Stomach smooth muscle (tissue), 2 donors: ENCODE results near the gene CADM3.

Source experiments
- H3K27ac ChIP-seq: one replicate; pipeline ENCODE4 v1.7.0; 2013; ENCODE audit warnings: mild to moderate bottlenecking, low read length, inconsistent platforms
- H3K27me3 ChIP-seq, 2 donors: one replicate each; pipeline ENCODE4 v1.7.0; 2013; ENCODE audit warnings: low read length in 2 of 2; ENCODE audit not compliant: insufficient read depth in 2 of 2, control insufficient read depth in 1 of 2
- H3K36me3 ChIP-seq, 2 donors: one replicate each; pipeline ENCODE4 v1.7.0; 2013; ENCODE audit warnings: low read length in 2 of 2; ENCODE audit not compliant: control insufficient read depth in 2 of 2, insufficient read depth in 2 of 2
- H3K4me1 ChIP-seq: one replicate; pipeline ENCODE4 v1.7.0; 2013; ENCODE audit warnings: low read length; ENCODE audit not compliant: control insufficient read depth, insufficient read depth
- H3K4me3 ChIP-seq, 2 donors: one replicate each; pipeline ENCODE4 v1.7.0; 2013; ENCODE audit warnings: low read length in 2 of 2
- H3K9ac ChIP-seq, 2 donors: one replicate each; pipeline ENCODE4 v1.7.0; 2013; ENCODE audit warnings: low read length in 2 of 2, mild to moderate bottlenecking in 1 of 2
- H3K9me3 ChIP-seq, 2 donors: one replicate each; pipeline ENCODE4 v1.7.0; 2013; ENCODE audit warnings: low read length in 2 of 2; ENCODE audit not compliant: control insufficient read depth in 2 of 2
- donor health status: healthy.
- donor health status: Pancreatic carcinoma.

CADM3 gene

DNA sequence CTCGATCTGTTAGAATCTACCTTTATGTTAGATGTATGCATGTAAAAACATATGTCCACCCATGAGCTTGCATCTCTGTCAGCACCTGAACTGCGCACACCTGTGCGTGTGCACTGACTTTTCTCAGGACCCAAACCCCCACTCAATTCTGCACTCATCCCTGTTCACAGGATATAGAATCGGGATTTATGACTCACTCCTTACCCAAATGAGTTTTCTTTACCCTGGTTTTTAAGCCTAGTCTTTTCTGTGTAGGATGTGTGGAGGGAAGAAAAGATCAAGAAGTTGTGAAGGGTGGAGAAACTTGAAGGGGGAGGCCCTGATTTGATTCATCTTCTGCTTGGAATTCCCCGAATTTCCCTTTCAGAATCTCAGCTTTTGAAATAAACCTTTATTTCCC is 35.7 kb downstream of the CADM3 start:
- Histone ChIP-seq H3K4me1 (no peaks in the 10 kb centered on the region), H3K36me3 (no peaks in the 10 kb centered on the region), H3K27ac (no peak overlapping the region), H3K4me3 (peak overlapping the region in 1 of 2 donors; percentile 15), H3K27me3 (peaks cover 24 to 35% of the 10 kb centered on the region in 2 donors), H3K9me3 (no peaks in the 10 kb centered on the region), H3K9ac (no peak overlapping the region)

DNA sequence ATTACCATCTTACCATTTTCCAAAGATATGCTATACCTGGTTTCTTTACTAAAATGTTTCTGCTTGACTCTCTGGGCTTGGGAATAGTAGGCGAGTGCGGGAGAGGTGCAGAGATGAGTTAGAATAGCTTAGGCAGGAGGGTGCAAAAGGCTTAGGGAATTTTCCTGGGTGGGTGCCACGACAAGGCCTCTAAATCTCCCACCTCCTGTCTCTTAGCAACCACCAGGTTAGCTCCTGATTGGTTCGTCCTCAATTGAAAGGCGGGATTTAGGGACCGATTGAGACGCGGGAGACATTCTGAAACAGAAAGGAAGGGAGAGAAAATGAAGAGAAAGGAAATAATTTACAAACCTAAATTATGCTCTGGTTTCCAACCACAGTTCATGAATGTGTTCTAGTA is 36.4 kb downstream of the CADM3 start:
- H3K4me3 ChIP-seq: peak overlapping the region in 1 of 2 donors; percentile 15
- H3K27ac ChIP-seq: no peak overlapping the region
- peaks cover 24 to 37% of the 10 kb centered on the region in 2 donors for H3K27me3 ChIP-seq
- H3K9ac ChIP-seq: no peak overlapping the region
- no peaks in the 10 kb centered on the region for H3K9me3 ChIP-seq
- H3K4me1 ChIP-seq: no peaks in the 10 kb centered on the region
- no peaks in the 10 kb centered on the region for H3K36me3 ChIP-seq

DNA sequence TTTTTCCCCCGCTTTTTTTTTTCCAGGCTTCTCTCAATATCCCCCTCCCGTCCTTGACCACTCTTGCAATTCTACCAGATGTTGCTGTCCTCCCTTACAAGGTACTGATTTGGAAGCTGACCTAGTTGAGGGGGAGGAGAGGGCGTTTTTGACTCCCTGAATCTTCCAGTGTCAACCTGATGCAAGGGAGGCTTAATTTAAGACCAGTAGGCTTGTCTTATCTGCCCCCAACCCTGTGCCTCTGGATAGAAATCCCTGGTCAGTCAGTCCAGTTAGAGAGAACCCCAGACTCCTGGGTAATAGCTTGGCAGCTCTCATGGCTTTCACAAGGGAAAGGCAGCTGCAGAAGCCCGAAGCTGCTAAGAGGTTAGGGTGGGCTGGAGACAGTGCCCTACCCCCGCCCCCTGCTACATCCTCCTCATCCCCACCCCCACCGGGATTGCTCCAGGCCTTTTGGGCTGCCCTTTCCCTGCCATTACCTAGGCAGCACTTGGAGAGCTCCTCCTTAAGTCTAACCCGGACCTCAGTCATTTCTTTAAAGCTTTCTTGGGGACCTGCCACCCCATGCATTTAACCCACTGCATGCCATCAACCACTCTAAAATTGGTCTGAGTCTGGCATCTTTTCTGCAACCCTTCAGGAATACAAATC is 36.9 kb downstream of the CADM3 start:
- no peaks in the 10 kb centered on the region for H3K9me3 ChIP-seq
- peaks cover 24 to 37% of the 10 kb centered on the region in 2 donors for H3K27me3 ChIP-seq
- H3K9ac ChIP-seq: no peak overlapping the region
- H3K4me1 ChIP-seq: no peaks in the 10 kb centered on the region
- H3K36me3 ChIP-seq: no peaks in the 10 kb centered on the region
- H3K27ac ChIP-seq: no peak overlapping the region
- peak overlapping the region in 1 of 2 donors; percentile 15 for H3K4me3 ChIP-seq

DNA sequence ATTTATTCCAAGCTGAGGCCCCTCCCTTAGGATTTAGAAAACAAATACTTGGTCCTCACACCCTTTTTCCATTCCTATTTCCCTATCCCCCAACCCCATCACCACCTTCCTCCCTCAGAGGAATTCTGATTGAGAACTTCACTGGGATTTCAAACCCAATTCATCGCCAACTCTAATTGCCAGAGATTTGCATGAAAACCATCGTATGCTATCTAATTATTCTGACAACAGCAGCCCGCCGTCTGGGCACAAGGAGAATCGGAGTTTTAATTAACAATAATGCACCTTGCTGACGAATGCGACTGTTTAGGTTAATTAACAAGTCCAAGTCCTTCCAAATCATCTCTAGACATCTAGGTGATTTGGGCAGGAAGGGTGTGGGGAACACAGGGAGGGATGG is 37.6 kb downstream of the CADM3 start:
- Histone ChIP-seq H3K9ac (no peak overlapping the region), H3K4me1 (no peaks in the 10 kb centered on the region), H3K36me3 (no peaks in the 10 kb centered on the region), H3K27me3 (peaks cover 24 to 37% of the 10 kb centered on the region in 2 donors), H3K27ac (no peak overlapping the region), H3K4me3 (no peak overlapping the region), H3K9me3 (no peaks in the 10 kb centered on the region)

DNA sequence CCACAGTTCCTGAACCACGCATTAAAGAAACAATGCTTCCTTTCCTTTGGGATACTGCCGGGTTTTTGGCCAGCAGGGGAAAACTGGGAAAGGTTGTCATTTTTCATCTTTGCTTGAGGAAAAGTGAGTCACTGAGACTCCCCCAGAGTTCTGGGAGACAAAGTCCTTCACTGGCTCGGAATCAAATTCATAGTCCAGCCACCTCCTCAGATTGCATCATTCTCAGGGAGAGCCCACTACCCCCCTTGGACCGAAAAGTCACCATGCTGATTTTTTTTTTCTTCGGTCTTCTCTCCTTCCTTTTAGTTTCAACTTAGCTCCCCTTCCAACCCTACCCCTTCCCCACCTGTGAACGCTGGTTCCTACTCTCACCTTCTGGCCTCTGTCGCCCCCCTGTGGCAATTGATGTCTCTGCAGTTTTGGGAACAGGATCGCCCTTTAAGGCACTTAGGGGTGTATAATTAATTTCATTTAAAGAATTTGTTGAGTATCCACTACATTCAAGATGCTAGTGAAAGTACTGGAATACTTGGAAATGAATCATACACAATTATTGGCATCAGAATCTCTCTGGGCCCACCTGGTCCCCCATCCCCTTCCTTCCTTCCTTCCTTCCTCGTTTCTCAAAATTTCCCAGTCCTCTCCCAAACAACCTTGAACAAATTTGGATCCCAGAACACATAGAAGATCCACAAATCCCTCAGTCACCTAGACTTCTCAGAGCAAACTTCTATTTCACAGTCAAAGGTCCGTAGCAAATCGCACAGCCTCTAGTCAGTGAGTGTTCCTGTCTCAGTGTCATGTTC is 40.1 kb downstream of the CADM3 start:
- Histone ChIP-seq H3K36me3 (no peaks in the 10 kb centered on the region), H3K9me3 (no peaks in the 10 kb centered on the region), H3K27ac (no peak overlapping the region), H3K27me3 (peaks cover 26 to 27% of the 10 kb centered on the region in 2 donors), H3K4me3 (no peak overlapping the region), H3K9ac (no peak overlapping the region), H3K4me1 (no peaks in the 10 kb centered on the region)

DNA sequence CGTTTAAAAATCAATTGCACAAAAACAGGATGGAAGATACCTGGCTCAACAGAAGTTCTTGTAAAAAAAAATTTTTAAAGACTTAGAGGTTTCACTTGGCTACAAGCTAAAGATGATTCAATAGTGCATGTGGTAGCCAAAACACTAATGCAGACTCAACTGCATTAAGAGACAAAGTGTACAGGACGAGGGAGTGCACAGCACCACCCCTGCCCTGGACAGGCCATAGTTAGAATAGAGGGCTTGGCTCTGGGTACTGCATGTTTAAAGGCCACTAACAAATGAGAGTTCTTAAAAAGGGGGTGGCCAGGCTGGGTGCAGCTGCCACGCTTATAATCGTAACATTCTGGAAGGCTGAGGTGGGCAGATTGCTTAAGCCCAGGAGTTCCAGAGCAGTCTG is 41.2 kb downstream of the CADM3 start:
- Histone ChIP-seq H3K36me3 (no peaks in the 10 kb centered on the region), H3K27ac (no peak overlapping the region), H3K9ac (no peak overlapping the region), H3K4me1 (no peaks in the 10 kb centered on the region), H3K27me3 (peaks cover 24 to 27% of the 10 kb centered on the region in 2 donors), H3K4me3 (no peak overlapping the region), H3K9me3 (no peaks in the 10 kb centered on the region)

DNA sequence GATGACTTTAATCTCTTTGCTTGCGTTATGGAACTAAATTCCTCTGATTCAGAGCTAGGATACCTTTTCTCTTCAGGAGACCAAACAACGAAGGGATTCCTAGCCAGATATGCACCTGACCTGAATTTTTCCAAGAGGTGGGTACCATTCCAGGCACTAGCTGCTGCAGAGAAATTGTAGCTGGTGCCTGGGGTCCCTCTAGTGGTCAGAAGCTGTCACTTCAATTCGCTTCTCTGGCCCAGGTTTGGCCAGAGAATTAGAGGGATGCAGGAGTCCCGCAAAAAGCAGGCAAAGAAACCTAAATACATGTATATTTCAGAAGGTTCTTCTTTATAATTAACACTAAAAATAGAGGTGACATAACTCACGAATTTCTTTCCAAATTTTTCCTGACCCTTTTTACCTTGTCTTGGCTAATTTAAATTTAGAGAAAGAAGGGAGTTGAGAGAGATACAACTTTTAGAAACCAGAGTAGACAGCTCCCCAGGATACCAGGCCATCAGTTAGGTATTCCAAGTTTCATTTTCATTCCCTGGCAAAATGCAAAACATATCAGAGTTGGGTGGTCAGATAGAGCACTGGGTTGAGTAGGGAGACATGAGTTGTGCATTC is 42.8 kb downstream of the CADM3 start:
- H3K27ac ChIP-seq: no peak overlapping the region
- H3K9ac ChIP-seq: no peak overlapping the region
- no peaks in the 10 kb centered on the region for H3K9me3 ChIP-seq
- peaks cover 18 to 24% of the 10 kb centered on the region in 2 donors for H3K27me3 ChIP-seq
- H3K36me3 ChIP-seq: no peaks in the 10 kb centered on the region
- no peak overlapping the region for H3K4me3 ChIP-seq
- no peaks in the 10 kb centered on the region for H3K4me1 ChIP-seq

DNA sequence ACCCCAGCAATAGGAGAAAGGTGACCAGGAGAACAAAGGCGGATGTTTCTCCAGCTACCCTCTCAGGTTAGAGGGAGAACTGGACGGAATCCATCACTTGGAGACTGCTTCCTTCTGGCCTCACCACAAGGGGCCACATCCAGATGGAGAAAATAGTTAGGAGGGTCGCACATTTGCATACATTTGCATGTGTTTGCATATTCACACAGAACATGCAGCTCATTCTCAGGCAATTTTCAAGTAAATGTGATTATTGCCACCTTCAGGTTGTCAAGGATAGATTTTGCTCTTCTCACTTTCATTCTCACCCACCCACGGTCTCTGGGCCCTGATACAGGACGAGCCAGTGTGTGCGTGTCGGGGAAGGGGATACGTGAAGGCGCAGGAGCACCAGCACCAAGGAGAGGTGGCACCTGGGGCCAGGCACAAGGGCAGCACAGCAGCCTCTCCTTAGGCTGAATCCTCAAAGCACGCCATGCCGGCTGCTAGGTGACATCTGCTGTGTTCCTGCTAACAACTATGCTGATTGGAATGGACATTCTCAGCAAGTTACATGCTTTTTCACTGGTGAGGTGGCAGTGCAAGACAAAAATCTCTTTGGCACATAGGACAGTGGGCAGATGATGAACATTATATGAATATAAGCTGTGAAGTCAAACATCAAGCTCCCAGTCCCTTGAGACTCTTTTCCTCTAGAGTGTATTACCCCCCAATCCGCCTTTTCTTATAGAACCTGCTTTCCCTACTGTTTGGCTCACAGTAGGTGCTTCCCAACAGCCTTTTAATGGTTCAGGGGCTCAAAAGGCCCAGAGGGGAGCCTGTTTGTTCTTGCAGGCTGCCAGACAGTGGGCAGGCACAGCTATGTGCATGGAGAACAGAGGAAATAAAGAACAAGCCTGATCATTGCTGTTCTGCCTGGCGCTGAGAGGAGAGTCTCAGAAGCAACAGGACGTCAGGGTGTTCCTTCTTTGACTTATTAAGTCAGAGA is 47.5 kb downstream of the CADM3 start:
- Histone ChIP-seq H3K9ac (no peak overlapping the region), H3K27me3 (peaks cover 3 to 8% of the 10 kb centered on the region in 2 donors), H3K4me3 (no peak overlapping the region), H3K4me1 (no peaks in the 10 kb centered on the region), H3K9me3 (no peaks in the 10 kb centered on the region), H3K36me3 (no peaks in the 10 kb centered on the region), H3K27ac (no peak overlapping the region)

DNA sequence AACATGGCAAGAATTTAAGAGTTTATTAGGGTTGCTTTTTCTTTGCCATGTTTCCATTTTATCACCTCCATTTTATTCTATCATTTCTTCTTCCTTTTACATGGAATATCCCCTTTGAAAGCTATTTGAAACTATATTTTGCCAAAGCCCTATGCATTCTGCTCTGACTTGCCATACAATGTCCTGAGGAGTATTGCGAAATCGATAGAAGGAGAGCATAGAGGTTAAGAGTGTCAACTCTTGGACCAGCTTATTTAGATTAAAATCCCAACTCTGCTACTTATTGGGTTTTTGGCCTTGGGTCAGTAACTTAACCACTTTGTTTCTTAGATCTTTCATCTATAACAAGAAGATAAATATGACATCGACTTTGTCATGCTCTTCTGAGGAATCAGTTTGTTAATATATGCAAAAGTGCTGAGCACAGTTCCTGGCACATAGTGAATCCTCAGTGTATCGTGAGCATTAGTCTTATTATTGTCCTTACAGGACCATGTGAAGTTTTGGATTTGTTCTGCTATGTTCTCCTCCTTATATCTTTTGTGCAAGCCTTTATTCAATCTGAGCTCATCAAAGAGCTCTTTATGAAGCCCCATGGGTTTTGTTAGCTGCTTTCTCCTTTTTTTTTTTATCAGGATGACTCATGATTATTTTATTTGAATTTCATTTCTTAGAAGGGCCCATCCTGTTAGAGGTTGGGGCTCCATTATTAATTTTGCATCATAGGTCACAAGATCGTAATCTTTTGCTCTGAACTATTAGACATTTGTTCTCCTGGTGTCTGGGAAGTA is 50.9 kb downstream of the CADM3 start:
- H3K4me1 ChIP-seq: no peaks in the 10 kb centered on the region
- H3K27ac ChIP-seq: no peak overlapping the region
- peaks cover 0 to 10% of the 10 kb centered on the region in 2 donors for H3K27me3 ChIP-seq
- no peak overlapping the region for H3K9ac ChIP-seq
- H3K36me3 ChIP-seq: no peaks in the 10 kb centered on the region
- no peaks in the 10 kb centered on the region for H3K9me3 ChIP-seq
- no peak overlapping the region for H3K4me3 ChIP-seq
